GM15510 (cell line): Measurements from ENCODE around the gene SHISA5.

Experiments used
- POLR2A ChIP-seq: IDR thresholded peaks from 3 replicates; pipeline ENCODE4 v1.6.1; 2011; ENCODE audit warnings: borderline replicate concordance; ENCODE audit not compliant: insufficient read length; ENCODE audit errors: extremely low read depth

Gene SHISA5

GRCh38 chr3:48504051-48504946 lies at the start of gene SHISA5:
TSS of gene SHISA5 (minus strand) at chr3:48504174. CDS start at chr3:48504094, 80 bp downstream.
- peak; percentile 32 for TF ChIP-seq POLR2A

GRCh38 chr3:48553361-48553760 lies 49.4 kb upstream of the SHISA5 start:
- no peak for TF ChIP-seq POLR2A

- TF ChIP-seq POLR2A = no peak
Observed at GRCh38 chr3:48552111-48552951, 48.4 kb upstream of the SHISA5 start.

- no peak for TF ChIP-seq POLR2A
Observed at GRCh38 chr3:48548729-48549705, 45.0 kb upstream of the SHISA5 start.

GRCh38 chr3:48548126-48548525 lies 44.2 kb upstream of the SHISA5 start:
- no peak for TF ChIP-seq POLR2A

GRCh38 chr3:48546203-48546829 lies 42.3 kb upstream of the SHISA5 start:
- no peak for TF ChIP-seq POLR2A

- no peak for TF ChIP-seq POLR2A
Observed at GRCh38 chr3:48544141-48544540, 40.2 kb upstream of the SHISA5 start.

- no peak for TF ChIP-seq POLR2A
Observed at GRCh38 chr3:48543271-48543866, 39.4 kb upstream of the SHISA5 start.

- no peak for TF ChIP-seq POLR2A
Observed at GRCh38 chr3:48538451-48538850, 34.5 kb upstream of the SHISA5 start.

- no peak for TF ChIP-seq POLR2A
Observed at GRCh38 chr3:48536785-48537184, 32.8 kb upstream of the SHISA5 start.

GRCh38 chr3:48536116-48536515 lies 32.1 kb upstream of the SHISA5 start:
- no peak for TF ChIP-seq POLR2A

- no peak for TF ChIP-seq POLR2A
Observed at GRCh38 chr3:48535578-48535977, 31.6 kb upstream of the SHISA5 start.

- TF ChIP-seq POLR2A = no peak
Observed at GRCh38 chr3:48532977-48533337, 29.0 kb upstream of the SHISA5 start.

- TF ChIP-seq POLR2A = no peak
Observed at GRCh38 chr3:48532271-48532976, 28.4 kb upstream of the SHISA5 start.

GRCh38 chr3:48528754-48529153 lies 24.8 kb upstream of the SHISA5 start:
- no peak for TF ChIP-seq POLR2A
